HG03558 (cell line): ENCODE measurements around the gene MTARC2.

Experiments
- ATAC-seq: cut with Tn5 transposase; IDR thresholded peaks from one replicate; pipeline ENCODE4 v1.9.1; 2021; ENCODE audit warnings: moderate number of reproducible peaks; ENCODE audit not compliant: unreplicated experiment; ENCODE audit errors: extremely low read depth

Gene MTARC2

DNA sequence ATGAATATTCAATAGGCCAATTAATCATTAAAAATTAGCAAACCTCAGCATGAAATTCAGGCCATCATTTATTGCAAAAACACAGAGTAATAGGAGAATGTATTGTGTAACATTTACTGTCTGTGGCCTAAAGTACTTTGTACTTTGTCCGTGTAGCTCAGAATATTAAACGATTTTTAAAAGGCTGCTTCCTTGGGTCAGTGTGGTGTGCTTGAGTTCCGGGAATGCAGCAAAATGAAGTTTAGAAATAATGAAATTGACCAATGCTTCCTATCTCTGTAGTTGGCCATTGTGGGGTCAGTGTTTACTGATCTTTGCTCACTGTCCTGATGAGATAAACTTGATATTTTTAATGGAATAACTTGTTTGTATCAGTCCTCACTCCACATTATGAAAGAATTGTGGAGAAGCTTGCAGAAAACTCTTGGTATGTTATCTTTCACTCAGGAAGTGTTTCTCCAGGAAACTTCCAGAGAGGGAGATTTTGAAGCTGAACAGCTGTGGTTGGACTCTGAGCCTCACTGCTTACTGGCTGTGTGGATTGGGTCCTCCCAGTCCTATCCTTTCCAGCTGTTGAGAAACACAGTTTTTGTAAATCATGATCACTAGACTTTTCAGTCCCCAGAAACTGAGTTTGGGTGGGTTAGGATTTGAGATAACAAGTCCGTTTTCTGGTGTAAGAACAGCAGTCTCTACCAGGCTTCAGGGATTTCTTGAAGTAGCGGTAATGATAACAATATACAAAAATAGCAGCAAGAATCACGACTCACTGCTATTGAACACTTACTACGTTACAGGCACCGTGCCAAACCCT lies 19.4 kb downstream of the MTARC2 start:
- ATAC-seq = no peak

DNA sequence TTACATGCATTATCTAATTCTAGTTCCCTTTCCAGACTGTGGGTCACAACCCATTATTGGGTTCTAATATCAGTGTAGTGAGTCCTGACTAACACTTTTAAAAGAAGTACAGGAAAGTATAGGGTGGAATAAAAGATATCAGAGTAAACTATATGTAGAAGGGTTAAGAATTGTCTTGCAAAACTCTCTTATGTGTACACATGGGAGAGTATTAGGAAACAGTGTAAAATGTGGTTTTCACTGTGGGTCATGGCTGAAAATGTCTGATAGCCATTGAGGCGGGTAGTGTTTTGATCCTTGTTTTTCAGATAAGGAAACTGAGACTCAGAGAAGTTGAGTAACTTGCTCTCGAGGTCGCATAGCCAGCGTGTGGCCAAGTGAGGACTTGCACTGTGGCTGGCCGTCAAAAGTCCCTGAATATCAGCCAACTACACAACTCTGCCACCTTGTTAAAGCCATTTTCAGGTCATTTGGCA lies 20.0 kb downstream of the MTARC2 start:
- ATAC-seq = no peak

DNA sequence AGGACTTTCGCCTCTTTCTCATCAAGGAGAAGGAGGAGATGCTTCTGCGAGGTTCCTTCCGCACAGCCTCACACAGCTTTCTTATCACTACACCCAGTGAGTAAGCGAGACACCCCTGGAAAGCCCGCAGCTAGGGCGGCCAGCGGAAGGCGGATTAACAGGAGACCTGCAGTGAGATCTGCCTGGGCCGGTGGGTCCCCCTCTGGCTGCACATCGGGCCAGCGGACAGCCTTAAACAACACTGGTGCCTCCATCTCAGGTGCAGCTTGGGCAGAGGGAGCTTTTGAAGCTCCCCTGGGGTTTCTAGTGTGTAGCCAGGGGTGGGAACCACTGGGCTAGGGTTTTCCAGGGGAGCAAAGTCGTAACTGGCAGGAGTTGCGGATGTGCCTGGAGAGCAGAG lies 21.1 kb downstream of the MTARC2 start:
- no peak for ATAC-seq

DNA sequence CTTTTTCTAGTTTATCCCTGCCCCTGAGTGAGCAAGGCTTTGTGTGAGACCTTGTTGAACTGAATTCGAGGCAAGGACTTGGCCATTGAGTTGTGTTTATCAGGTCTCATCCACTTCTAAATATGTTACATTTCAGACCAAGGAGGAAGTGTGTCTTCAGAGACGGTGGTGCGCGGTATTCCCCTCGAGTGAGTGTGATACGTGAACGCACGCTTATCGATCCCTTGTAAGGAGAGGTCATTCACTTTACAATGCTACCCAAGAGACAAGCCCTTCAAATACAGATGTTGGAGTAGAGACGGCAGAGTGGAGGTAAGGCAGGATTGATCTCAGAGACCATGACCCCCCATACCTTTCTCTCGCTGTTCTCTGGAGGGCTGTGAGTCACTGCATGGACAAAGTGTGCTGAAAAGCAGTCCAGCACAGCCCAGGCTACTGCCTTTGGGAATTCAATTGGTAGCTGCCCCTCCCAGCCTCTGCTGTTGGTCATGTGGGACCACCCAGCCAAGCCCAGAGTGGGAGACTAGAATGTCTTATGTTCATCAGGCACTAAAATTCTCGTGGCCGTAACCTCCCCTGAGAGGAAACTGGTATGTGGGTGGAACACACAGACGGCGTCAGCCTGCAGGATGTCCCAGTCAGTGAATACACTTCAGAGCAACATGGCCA lies 22.3 kb downstream of the MTARC2 start:
- ATAC-seq = no peak

DNA sequence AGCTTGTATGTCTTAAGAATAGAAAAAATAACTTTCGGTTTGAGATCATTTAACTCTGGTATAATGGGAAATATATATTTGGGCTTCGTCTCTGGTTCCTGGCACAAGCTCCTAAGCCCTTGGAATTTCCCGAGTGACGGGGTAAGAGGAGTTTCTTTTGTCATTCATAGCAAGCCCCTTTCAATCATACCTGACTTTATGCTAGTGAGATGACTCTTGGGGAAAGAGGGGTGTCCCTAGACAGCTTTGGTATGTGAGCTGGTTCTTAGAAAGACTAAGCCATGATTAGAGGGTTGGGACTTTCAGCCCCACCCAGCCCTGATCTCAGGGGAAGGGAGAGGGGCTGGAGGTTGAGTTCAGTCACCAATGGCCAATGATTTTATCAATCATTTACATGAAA lies 24.7 kb downstream of the MTARC2 start:
- no peak for ATAC-seq

DNA sequence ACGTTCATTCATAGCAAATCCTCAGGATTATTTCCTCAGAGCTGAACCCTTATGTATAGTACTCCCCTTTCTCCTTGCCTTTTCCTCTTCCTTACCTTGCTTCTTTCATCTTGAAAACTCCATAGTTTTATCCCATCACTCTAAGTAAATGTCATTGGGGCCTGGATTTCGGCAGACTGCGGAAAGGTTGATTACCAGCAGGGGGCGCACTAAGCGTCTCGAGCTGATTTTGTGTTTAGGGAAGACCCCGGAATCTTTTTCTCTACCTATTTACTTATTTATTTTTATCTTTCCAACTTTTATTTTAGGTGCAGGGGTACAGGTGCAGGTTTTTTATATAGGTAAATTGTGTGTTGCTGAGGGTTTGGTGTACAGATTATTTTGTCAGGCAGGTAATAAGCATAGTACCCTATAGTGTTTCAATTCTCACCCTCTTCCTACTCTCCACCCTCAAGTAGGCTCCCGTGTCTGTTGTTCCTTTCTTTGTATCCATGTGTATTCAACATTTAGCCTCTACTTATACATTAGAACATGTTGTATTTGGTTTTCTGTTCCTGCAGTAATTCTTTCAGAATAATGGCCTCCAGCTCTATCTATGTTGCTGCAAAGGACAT lies 27.2 kb downstream of the MTARC2 start:
- ATAC-seq = no peak

DNA sequence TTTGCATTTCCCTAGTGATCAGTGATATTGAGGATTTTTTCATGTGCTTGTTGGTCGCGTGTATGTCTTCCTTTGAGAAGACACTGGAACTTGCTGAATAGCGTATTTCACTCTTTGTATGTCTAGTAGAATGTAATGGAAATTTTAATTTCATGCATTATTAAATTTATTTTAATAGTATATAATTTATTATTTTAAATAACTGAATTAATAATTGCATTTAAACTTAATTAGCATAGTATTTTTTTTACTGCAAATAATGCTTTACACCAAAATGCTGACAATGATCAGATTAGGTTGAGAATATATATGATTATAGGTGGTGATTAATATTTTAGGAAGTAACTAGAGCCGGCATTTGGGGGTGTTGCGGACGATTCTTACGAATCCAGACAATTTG lies 28.1 kb downstream of the MTARC2 start:
- no peak for ATAC-seq

DNA sequence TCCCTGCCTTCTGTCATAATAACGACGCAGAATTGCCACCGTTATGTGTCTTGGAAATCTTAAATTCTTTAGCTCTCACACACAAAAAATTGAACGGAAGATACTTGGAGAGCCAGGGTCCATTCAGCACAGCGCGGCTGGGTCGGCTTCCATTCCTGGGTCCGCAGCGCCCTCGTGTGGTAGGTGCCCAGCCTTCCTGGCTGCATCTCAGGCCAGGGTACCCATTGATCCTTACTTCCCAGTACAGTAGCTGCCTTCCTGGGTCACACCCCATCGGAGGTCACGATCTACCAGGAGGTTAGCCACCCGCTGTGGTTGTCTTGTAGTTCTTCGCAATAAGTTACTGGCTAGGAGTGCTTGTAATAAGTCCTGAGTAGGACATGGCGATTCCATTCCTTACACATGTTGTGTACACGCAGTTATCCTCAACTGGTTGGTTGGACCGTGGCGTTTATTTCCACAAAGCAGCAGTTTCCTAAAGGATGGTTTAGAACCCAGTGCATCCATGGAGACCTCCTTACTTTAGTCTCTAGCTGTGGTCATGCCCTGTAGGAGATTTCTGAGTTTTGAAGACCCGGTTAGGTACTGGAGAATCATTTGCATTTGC lies 28.7 kb downstream of the MTARC2 start:
- no peak for ATAC-seq

DNA sequence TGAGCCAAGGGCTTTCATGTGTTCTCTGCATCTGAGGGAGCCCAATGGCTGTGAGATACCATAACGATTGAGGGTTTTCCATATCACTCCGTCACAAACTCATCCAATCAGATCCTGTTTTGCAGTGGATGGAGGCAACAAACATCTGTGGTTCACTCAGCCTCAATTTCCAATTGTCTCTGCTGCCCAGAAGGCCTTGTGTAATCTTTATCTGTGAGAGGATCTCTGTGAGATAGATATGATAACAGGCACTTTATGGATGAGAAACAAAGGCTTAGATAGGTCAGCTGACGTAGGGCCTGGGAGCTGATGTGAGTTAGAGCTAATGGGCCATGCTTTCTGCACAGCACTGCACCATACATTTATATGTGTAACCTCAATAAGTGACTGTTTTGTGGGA lies 35.3 kb downstream of the MTARC2 start:
- ATAC-seq = no peak

DNA sequence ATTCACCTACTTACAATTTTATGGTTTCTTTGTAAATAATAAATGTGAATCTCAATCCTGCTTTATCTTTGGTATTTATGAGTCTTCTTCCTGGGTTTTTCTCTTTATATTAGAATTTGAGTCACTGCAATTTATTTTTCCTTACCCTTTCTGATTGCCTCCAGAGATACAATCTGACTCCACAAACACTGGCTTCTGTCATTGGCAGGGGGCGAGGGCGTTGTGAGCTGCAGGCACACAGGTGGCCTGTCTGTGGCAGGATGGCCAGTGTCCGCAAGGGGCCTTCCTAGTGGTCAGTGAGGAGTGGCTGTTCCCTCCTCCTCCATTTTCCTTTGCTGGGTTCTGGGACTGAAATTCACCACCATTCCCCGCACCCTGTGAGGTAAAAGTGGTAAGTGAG lies 36.6 kb downstream of the MTARC2 start:
- no peak for ATAC-seq

DNA sequence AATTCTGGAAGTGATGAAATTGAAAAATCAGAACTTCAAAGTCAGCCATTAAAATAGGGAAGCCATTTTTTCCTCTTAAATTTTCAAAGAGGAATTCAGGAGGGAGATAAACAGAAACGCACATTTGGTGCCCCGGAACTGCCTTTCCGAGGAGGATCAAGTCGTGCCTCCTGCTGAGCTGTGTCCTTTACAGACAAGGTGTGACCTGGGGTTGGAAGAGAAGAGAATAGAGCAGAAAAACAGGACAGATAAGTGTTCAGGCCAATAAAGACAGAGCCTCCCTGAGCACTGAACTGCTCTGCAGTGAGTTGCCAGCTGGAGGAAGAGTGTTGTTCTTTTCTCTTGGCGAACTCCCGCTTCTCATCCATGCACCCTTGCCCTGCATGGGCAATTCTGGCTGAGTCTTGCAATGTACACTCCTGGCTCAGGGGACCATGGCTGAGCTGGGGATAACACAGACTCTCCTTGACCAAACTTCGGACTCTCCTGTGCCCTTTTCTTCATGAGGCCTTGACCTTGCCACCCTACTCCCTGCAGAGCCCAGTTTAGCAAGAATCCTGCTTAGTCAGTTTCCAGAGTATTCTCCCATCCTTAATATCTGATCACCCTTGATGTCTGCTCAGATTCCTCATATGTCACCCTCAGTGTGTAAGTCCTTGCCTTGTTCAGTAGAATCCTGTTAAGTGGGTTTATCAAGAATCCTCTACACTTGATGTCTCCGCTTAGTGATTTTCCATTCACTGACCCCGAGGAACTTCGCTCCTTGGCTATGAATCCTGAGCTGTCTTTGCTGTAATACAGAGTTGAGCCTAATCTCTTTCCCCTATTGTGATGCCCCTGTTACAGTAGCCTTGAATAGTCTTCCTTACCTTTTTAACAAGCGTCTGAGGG lies 37.3 kb downstream of the MTARC2 start:
- ATAC-seq = no peak

DNA sequence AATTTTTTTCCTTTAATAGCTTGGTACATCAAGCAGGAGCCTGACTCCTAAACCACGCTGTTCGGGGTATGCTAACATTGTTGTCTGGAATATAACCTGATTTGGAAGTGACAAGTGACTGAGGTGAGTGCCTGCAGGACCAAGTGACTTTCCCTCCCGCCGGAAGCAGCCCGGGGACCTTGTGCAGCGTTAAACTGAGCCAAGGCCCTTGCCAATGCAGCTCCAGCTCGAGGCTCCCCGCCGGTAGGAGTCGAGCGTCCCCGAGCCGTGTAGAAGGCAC lies 37.9 kb downstream of the MTARC2 start:
- ATAC-seq = no peak

DNA sequence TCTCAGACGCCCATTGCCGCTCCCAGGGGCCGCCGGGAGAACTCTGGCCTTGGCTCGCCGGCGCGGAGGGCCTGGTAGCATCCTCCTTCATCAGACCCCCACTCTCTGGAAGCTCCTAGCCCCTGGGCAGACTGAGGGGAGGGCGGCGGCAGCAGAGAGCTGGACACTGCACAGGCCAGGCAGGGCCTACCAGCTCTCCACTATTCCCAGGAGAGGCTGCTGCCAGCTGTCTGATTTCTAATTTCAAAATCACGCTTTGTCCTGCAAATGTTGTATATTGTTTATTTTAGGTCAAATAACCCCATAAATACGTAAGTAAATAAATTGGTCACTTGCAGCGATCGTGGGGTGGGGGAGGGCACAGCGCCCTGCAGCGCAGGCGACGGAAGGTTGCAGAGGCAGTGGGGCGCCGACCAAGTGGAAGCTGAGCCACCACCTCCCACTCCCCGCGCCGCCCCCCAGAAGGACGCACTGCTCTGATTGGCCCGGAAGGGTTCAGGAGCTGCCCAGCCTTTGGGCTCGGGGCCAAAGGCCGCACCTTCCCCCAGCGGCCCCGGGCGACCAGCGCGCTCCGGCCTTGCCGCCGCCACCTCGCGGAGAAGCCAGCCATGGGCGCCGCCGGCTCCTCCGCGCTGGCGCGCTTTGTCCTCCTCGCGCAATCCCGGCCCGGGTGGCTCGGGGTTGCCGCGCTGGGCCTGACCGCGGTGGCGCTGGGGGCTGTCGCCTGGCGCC lies 38.4 kb downstream of the MTARC2 start, which contains the start of gene MTARC1:
TSS of gene MTARC1 (plus strand) at position 577 of the 732 bp plus-strand sequence. CDS start at position 609, 32 bp downstream.
- ATAC-seq = no peak

DNA sequence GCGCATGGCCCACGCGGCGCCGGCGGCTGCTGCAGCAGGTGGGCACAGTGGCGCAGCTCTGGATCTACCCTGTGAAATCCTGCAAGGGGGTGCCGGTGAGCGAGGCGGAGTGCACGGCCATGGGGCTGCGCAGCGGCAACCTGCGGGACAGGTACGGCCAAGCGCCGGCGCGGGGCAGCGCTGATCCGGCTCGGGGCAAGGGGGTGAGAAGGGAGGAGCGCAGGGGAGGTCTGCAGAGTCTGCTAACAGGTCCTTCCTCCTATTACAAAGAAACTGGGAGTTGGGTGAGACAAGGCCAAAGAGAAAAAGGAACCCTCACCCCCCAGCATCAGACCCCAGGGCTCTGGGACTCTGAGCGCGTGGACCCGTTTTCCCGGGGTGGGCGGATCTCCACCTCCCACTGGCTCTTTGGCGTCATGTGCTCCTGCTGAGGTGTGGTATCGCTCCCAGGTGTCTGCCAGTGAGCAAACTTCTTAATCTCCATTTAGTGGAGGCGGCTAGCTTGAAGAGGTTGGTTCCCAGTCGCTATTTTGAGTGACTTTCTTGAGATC lies 39.0 kb downstream of the MTARC2 start:
- no peak for ATAC-seq

DNA sequence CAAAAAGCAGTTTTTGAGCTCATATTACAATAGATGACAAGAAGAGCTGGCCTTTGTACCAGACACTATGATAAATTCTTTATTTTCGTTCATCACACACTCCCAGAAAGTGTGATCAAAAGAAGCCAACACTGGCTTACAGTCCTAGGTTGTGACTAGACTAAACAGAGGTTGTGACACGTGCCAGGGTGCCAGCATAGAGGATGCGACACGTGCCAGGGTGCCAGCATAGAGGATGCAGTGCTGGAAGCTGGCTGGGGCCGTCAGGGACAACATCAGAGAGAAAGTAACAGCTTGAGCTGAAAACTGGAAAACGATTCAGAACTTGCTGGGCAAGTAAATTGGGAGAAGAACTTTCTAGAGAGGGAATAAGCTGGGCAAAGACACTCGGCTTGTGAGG lies 40.8 kb downstream of the MTARC2 start:
- ATAC-seq = no peak

DNA sequence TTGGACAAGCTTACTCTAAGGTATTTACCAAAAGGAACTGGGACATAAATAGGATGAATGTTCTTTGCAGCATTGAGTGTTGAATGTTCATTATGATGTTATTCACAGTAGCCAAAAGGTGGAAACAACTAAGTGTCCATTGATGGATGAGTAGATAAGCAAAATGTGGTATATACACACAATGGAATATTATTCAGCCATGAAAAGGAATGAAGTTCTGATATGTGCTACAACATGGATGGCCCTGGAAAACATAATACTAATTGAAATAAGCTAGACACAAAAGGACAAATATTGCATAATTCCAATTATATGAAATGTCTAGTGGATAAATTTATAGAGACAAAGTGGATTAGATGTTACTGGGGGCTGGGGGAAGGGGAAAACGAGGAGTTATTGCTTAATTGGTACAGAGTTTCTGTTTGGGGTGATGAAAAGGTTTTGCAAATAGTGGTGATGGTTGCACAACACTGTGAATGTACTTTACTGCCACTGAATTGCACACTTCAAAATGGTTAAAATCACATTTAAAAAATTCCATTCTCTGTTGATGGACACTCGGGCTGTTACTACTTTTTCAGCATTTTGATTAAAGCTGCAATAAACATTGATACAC lies 41.5 kb downstream of the MTARC2 start:
- ATAC-seq = no peak

DNA sequence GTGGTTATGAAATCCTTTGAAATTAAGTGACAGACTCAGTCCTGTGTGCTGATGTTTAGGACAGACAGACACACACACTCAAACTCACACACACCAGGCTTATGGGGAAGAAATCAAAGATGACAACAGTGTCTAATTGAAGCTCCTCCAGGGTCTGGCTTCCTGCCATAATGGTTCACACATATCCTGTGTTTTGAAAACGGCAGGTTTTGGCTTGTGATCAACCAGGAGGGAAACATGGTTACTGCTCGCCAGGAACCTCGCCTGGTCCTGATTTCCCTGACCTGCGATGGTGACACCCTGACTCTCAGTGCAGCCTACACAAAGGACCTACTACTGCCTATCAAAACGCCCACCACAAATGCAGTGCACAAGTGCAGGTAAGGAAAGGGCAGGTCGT lies 43.2 kb downstream of the MTARC2 start:
- no peak for ATAC-seq

DNA sequence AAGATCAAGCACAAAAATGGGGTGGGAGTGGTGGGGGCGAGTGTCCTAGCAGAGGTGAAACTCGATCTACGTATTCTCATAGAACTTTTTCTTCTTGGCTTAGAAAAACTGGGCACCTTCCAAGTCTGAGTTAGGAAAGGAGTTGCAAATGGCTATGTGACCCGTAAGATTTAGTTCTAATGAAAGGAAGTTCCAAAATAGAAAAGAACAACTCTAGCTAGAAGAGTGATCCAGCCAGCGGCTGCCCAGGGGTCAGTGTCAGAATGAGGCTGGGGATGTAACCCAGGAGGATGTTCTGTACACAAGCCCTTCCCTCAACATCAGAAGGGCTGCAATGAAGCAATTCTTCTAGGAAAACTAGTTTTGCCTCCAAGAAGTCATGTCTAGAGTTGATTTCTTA lies 43.8 kb downstream of the MTARC2 start:
- ATAC-seq = no peak

DNA sequence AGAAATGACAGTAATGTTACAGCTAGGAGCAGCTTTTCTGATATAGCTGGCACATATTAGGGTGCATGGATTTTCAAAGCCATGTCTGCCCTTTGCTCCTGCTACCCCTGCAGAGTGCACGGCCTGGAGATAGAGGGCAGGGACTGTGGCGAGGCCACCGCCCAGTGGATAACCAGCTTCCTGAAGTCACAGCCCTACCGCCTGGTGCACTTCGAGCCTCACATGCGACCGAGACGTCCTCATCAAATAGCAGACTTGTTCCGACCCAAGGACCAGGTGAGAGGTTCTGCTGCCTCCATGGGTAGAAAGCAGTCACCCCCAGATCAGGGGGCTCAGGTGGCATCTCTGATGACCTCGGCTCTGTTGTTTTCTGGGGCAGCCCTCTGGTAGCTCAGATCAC lies 48.4 kb downstream of the MTARC2 start:
- no peak for ATAC-seq
